Ovary (tissue), 9 donors: Measurements from ENCODE around the gene PTGR2. TPM values are rescaled to one million over a fixed set of nuclear protein-coding genes. Genes with fewer than 3 reads are reported as not detected.
"Not testable (repeated sequence)": the region's sequence is repeated elsewhere in the genome, so short reads cannot be mapped to it uniquely, and the experiment has no call there.

Experiments used
- DNase-seq, 5 donors: peaks; one replicate each; pipeline ENCODE4 v3.0.0-alpha.2; 2019 to 2020
- H3K27ac ChIP-seq, 2 donors: fragments of 200-600 bp; one replicate each; pipeline versions ENCODE4 v1.5.1 to v1.8.0; 2019 to 2022
- H3K27me3 ChIP-seq: fragments of 200-600 bp; one replicate; pipeline ENCODE4 v1.8.0; 2022
- H3K36me3 ChIP-seq: fragments of 200-600 bp; sonication (generic); one replicate; pipeline ENCODE4 v1.5.1; 2019
- H3K4me1 ChIP-seq: one replicate; pipeline ENCODE4 v1.8.1; 2013; ENCODE audit warnings: mild to moderate bottlenecking, moderate library complexity; ENCODE audit not compliant: insufficient read depth
- H3K4me3 ChIP-seq: fragments of 200-600 bp; sonication (generic); one replicate; pipeline ENCODE4 v1.5.1; 2017
- H3K9me3 ChIP-seq, 2 donors: fragments of 200-600 bp in 1 of 2; sonication (generic) in 1 of 2; one replicate each; pipeline versions ENCODE4 v1.5.1 to v1.8.1; 2013 to 2019; ENCODE audit warnings: mild to moderate bottlenecking in 1 of 2, moderate library complexity in 1 of 2
- EP300 ChIP-seq: sonication (generic); formaldehyde crosslinking; IDR thresholded peaks from one replicate; pipeline ENCODE4 v1.6.1; 2017; ENCODE audit warnings: antibody characterized with exemption
- POLR2A ChIP-seq: fragments of 450-650 bp; IDR thresholded peaks from one replicate; pipeline ENCODE4 v1.6.1; 2017; ENCODE audit warnings: antibody characterized with exemption, mild to moderate bottlenecking, moderate library complexity
- WGBS, 3 donors: extraction: QIAGEN DNeasy Blood & Tissue Kit in 1 of 3; methylation state at CpG; one replicate each; pipeline versions ENCODE4 v1.1.5 to v1.1.7; 2013 to 2017; 5-methylcytosine and 5-hydroxymethylcytosine counted together
- intact Hi-C, 4 donors: fragments of 100-400 bp; cut with DNase I; formaldehyde crosslinking; loops; one replicate each; pipeline versions ENCODE4 v1.11.0 to v1.15.1; 2022 to 2023
- polyA plus RNA-seq, 2 donors: library from polyadenylated mRNA; stranded (reverse); fragments of 200-250 nt in 1 of 2; fragments of 350-450 nt in 1 of 2; fragmentation: Illumina TruSeq in 1 of 2; extraction: RNeasy Lipid Tissue Mini Kit (QIAGEN cat#74804) in 1 of 2; gene quantifications; one replicate each; pipeline ENCODE4 v1.2.3, GENCODE V29; 2013 to 2014
- total RNA-seq, 7 donors: library from RNA; depleted of rRNA in 2 of 7; stranded (reverse); fragments of >200 nt in 2 of 7; fragmentation: NEBNext Ultra II Directional in 3 of 7; extraction: Animal tissue kit (Norgen Biotek cat#: 25700) in 3 of 7; gene quantifications; one replicate each; pipeline versions ENCODE4 v1.1.0 to v1.2.4, GENCODE V29; 2016 to 2023
- TF ChIP-seq, protein P1 (sequence below), 3 donors: fragments of 450-650 bp in 2 of 3; fragments of 200-600 bp in 1 of 3; IDR thresholded peaks; one replicate each; pipeline versions ENCODE4 v1.5.1 to v1.8.0; 2016 to 2022; ENCODE audit warnings: antibody characterized with exemption in 3 of 3, mild to moderate bottlenecking in 1 of 3
- donor health status: DM: no; HTN: no; CAD: no; lungs with moderate emphysema.
- donor health status: DM: no; HTN: no; CAD: no.
- donor health status: Bipolar disorder and iron deficiency.
- donor health status: DM: yes; HTN: yes; CAD: no.
- donor health status: DM: no; HTN: no; CAD: no.
- donor health status: DM: yes; HTN: yes; CAD: no.

PTGR2 gene
- total and polyA plus RNA-seq, 9 donors, result 4.6 to 14.8 (median 10.5) TPM

- H3K4me3 ChIP-seq, result no peak overlapping the region
- DNase-seq, result peak in 3 of 5 donors; percentile 27 to 62 (median 58)
- no peaks in the 10 kb centered on the region for H3K4me1 ChIP-seq
- no peak overlapping the region for H3K27ac ChIP-seq
- TF ChIP-seq EP300, result no peak
- TF ChIP-seq POLR2A, result no peak
- TF ChIP-seq, protein P1, sequence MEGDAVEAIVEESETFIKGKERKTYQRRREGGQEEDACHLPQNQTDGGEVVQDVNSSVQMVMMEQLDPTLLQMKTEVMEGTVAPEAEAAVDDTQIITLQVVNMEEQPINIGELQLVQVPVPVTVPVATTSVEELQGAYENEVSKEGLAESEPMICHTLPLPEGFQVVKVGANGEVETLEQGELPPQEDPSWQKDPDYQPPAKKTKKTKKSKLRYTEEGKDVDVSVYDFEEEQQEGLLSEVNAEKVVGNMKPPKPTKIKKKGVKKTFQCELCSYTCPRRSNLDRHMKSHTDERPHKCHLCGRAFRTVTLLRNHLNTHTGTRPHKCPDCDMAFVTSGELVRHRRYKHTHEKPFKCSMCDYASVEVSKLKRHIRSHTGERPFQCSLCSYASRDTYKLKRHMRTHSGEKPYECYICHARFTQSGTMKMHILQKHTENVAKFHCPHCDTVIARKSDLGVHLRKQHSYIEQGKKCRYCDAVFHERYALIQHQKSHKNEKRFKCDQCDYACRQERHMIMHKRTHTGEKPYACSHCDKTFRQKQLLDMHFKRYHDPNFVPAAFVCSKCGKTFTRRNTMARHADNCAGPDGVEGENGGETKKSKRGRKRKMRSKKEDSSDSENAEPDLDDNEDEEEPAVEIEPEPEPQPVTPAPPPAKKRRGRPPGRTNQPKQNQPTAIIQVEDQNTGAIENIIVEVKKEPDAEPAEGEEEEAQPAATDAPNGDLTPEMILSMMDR (IDR thresholded peaks at IDR 0.05), result no peak
- WGBS, 3 donors, result 58 to 64% (median 60%) methylated on average over 9 of the region's 9 CpGs
- H3K36me3 ChIP-seq, result no peaks in the 10 kb centered on the region
- intact Hi-C loops, result no loop called here
- H3K9me3 ChIP-seq, result no peaks in the 10 kb centered on the region
- no peaks in the 10 kb centered on the region for H3K27me3 ChIP-seq
Measured at GRCh38 chr14:73833530-73834260, 17.9 kb upstream of the PTGR2 start.

DNA sequence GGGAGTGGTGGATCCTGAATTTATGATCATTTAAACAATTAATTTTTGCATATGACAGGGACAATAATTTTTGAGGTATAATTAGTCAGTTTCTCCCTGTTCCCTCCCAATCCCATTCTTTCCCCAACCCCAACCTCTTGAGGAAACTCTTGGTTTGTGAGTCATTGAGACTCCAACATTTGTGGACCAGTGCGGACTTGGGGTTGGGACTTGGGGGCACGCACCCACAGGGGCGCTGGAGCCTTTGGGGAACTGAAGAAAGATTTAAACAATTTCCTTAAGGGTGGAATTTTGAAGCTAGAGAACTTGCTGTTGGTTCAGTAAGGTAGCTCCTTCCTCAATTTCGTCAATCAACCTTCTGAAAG, 17.4 kb upstream of the PTGR2 start:
- no peaks in the 10 kb centered on the region for H3K4me1 ChIP-seq
- no peaks in the 10 kb centered on the region for H3K36me3 ChIP-seq
- no peaks in the 10 kb centered on the region for H3K27me3 ChIP-seq
- H3K27ac ChIP-seq, result no peak overlapping the region
- intact Hi-C loops, result no loop called here
- no peaks in the 10 kb centered on the region for H3K9me3 ChIP-seq
- H3K4me3 ChIP-seq, result no peak overlapping the region
- DNase-seq, result no peak
- TF ChIP-seq POLR2A (no peak), EP300 (no peak)
- TF ChIP-seq, protein P1 (IDR thresholded peaks at IDR 0.05), result no peak
- WGBS, 3 donors, result 88 to 97% (median 95%) methylated on average over 4 of the region's 4 CpGs

DNA sequence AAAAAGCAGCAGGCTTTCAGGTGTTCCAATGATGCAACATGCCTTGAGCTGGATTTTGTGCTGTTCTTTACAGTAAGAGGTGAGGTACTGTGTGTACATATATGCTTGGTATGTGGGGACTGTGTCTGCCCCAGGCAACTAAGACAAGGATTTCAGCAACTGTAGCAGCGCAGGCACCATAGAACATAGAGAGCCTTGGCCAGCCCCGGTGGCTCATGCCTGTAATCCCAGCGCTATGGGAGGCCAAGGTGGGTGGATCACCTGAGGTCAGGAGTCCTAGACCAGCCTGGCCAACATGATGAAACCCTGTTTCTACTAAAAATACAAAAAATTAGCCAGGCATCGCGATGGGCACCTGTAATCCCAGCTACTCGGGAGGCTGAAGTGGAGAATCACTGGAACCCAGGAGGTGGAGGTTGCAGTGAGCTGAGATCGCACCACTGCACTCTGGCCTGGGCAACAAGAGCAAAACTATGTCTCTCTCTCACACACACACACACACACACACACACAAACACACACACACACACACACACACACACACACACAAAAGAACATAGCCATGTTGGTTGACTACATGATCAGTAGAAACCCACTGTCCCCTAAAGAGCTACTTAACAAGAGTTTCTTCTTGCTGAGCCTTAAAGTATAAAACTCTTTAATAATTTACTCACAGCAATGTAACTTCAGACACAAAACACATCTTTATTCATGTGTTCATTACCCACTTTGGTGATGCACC, 13.2 kb upstream of the PTGR2 start:
- WGBS, 3 donors, result 90 to 95% (median 94%) methylated on average over 7 of the region's 7 CpGs
- intact Hi-C loops, result not testable (repeated sequence)

GRCh38 chr14:73842201-73842600, 9.4 kb upstream of the PTGR2 start:
- TF ChIP-seq POLR2A (no peak), EP300 (no peak)
- TF ChIP-seq, protein P1 (IDR thresholded peaks at IDR 0.05), result no peak
- Histone ChIP-seq H3K27ac (no peak overlapping the region), H3K4me3 (no peak overlapping the region), H3K27me3 (no peaks in the 10 kb centered on the region), H3K4me1 (no peaks in the 10 kb centered on the region), H3K9me3 (no peaks in the 10 kb centered on the region), H3K36me3 (no peaks in the 10 kb centered on the region)
- intact Hi-C loops, result no loop called here
- DNase-seq, result no peak
- WGBS, 3 donors, result 96 to 100% (median 100%) methylated on average over 1 of the region's 1 CpG

More for the DNA sequence above, 13.2 kb upstream of the PTGR2 start:
- H3K27me3 ChIP-seq, H3K9me3 ChIP-seq, H3K4me3 ChIP-seq, DNase-seq, H3K27ac ChIP-seq, H3K36me3 ChIP-seq, H3K4me1 ChIP-seq: not testable (repeated sequence)

GRCh38 chr14:73842851-73843250, 8.8 kb upstream of the PTGR2 start:
- TF ChIP-seq, protein P1 (IDR thresholded peaks at IDR 0.05), result no peak
- TF ChIP-seq POLR2A, result no peak
- no peak for TF ChIP-seq EP300
- DNase-seq, result no peak
- Histone ChIP-seq H3K27ac (no peak overlapping the region), H3K9me3 (no peaks in the 10 kb centered on the region), H3K36me3 (no peaks in the 10 kb centered on the region), H3K27me3 (no peaks in the 10 kb centered on the region), H3K4me3 (no peak overlapping the region), H3K4me1 (no peaks in the 10 kb centered on the region)
- WGBS, 3 donors, result 61 to 77% (median 69%) methylated on average over 2 of the region's 2 CpGs
- intact Hi-C loops, result no loop called here
